ENCODE measurements around the gene GLB1L2. TPM values are rescaled to one million over a fixed set of nuclear protein-coding genes. Genes with fewer than 3 reads are reported as not detected.

The GLB1L2 gene
- total RNA-seq, 1 experiment from 2014 or later, result 13.4 TPM

DNA sequence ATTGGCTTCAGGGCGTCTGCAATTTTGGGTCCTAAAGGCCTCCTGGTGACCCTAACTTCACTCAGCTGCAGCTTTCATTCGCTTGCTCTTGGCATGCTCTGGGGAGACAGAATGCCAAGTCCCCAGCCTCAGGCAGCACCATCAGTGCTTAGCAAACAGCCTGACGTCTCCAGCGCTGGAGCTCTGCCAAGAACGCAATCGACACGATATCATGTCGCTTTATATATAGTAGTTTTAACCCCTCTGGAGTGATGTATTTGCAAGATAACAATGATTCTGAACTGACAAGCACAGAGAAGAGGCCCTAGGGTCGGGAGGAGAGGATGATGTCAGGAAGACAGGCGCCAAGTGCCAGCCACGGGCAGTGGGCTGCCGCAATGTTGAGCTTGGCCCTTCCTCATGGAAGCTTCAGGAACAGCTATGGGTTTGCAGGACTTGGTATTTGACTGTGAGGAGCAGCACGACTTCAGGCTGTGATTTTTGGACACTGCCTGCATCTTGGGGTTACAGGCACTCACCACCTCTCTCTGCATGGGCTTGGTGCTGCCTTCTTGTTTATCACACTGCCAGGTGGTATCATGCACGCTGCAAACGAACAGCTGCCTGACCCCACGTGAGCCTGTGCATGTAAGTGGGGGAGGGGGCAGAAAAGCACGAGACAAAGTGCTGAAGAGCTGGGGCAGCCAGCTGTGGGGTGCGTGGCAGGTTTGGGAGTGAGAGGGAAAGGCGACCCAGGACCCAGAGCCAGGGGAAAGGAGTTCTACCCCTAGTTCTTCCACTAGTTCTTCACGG is 54.2 kb downstream of the GLB1L2 start:
- DNase-seq (ENCODE audit: low read depth), result no peak

DNA sequence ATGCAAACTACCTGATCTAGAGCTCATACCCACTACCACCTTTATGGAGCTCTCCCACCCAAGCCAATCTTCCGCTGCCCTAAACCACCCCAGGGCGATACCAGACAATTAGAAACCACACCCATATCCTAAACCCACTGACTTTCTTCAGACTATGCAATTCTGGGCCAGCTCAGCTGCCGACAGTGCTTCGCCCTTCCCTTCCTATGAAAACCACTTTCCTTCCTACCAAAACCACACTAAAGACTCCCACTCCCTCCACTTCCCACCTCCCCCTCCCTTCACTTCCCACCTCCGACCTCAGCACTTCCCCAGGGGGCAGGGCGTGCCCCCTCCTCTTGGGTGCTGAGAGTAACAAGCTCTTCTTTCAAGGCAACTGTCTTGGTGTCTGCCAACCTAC is 55.2 kb downstream of the GLB1L2 start:
- no peak for DNase-seq (ENCODE audit: low read depth)

DNA sequence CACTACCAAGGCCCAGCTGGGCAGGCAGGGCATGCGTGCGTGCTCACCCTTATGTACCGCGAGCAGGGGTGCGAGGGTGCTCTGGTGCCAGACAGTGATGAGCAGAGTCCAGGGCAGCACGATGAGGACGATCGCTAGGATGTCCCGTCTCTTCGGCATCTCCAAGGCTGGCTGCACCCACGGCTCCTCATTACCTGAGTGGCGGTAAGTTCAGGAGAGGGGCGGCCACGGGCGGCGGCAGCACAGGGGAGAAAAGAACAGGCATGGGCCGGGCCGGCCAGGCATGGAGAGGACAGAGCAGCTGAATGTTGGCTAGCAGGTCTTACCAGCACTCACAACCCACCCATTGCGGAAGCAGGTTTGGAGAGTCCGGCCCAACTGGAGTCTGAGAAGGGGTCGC is 55.7 kb downstream of the GLB1L2 start:
- DNase-seq (ENCODE audit: low read depth), result no peak

DNA sequence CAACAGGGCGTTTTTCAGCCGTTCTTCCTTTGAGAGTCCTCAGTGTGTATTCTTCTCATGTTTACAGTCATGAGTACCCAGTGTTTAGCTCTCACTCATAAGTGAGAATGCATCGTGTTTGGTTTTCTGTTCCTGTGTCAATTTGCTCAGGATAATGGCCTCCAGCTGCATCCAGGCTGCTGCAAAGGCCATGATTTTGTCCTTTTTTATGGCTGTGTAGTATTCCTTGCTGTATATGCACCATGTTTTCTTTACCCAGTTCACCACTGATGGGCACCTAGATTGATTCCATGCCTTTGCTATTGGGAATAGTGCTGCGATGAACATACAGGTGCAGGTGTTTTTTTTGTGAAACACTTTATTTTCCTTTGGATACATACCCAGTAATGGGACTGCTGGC is 56.8 kb downstream of the GLB1L2 start:
- DNase-seq (ENCODE audit: low read depth), result no peak

DNA sequence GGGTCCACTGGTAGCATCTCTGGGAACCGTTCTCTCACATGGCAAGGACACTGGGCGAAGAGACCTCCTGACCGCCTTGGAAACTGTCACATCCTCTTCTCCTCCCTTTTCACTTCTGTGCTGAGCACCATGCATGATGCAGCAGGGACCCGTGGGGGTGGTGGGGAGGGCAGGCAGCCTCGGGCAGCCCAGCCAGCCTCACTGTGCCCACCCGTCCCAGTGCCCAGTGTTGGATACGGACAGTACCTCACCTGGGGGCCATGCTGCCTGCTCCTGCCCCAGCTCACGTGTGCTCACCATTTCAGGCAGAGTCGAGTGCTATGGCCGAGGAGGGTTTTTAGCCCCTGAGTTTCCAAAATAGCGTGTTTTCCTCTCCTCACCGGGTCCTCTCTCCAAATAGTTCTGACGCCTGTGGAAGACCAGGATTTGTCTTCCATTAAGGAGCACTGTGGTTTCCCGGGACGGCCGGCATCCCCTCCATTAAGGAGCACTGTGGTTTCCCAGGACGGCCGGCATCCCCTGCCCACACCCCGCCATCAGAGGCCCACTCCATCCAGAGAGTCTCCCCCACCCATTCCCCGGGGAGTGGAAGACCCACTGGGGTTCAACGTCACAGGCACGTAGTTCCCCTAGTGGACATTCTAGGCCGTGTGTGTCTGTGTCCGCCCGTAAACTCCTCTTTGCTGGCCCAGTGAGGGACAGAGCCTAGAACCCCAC is 57.8 kb downstream of the GLB1L2 start:
- DNase-seq (ENCODE audit: low read depth), result no peak

DNA sequence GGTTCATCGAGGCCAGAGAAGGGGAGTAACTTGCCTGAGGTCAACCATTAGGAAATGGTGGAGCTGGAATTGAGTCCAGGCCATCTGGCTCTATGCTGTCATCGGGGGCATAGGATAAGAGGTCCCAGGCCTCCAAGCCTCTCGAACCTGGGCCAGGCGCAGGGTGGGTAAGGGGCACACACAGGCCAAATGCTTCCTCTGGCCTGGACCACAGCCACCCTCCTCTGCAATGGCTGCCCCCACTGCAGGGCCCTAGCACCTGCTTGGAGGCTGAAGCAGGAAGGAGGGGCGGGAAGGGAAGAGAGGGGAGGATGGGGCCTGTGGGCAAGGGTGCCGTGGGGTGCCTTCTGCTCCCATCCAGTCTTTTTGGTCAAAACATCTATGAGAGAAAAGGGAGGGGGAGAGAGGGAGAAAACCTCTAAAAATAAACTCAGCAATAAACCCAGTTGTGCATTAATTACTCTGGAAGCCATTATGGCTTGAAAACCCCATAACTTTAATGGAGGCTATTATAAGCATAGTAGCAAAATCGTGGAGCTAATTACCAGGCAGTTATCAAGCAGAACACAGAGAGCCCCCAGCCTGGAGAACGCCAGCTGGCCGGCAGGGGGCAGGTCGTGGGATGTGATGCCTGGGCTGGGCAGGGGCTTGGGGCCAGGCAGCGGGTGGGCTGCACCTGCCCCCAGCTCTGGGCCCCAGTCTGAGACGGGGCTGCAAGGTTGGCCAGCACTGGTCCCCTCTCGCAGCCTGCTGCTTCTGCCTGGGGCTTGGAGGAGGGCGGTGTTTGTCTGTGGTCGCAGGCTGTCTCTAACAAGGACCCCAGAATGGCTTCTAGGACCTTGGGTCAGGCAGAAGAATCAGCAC is 59.1 kb downstream of the GLB1L2 start:
- DNase-seq (ENCODE audit: low read depth), result no peak

DNA sequence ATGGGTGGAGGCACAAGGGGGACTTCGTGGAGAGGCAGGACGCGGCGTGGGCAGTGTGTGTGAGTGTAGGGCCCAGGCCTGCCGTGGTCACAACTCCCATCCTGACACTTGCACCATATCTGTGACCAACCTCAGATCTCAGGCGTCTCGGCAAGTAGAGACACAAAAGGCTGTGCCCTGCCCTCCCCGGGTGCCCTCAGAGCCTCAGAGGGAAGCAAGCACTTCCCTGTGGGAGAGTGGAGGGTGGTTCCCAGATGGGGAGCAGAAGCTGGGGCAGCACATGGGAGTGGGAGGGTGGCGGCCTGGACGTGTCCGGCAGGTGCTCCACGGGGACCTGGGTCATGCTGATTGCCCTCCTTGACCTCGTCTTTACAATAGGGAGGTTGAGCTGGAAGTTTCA is 59.9 kb downstream of the GLB1L2 start:
- no peak for DNase-seq (ENCODE audit: low read depth)

DNA sequence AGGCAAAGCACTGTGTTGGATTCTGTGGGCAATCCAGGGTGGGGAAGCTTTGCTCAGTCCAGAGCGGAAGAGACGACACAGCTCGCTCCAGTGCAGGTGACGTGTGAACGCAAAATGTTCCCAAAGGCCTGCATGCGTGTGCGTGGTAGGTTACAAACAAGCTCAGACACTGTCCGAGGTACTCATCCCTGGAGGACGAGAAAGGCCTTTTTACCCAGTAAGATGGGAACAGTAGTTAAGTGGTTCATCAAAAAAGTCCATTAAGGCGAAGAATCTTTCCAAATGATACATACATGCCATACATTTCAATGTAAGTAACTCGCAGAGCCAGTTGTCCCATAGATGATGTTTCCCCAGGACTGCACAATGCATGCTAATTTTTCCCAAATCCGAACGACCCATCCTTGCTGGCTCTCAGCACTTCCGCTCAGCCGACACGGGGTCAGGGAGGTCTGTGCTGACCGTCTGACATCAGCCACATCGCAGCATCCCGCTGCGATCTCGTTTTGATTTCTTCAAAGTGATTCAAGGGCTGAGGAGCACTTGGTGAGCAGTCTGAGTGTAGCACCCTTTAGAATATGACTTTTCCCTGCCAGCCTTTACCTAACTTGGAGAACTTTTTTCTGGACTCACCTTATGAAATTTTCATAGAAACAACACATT is 61.3 kb downstream of the GLB1L2 start:
- no peak for DNase-seq (ENCODE audit: low read depth)

DNA sequence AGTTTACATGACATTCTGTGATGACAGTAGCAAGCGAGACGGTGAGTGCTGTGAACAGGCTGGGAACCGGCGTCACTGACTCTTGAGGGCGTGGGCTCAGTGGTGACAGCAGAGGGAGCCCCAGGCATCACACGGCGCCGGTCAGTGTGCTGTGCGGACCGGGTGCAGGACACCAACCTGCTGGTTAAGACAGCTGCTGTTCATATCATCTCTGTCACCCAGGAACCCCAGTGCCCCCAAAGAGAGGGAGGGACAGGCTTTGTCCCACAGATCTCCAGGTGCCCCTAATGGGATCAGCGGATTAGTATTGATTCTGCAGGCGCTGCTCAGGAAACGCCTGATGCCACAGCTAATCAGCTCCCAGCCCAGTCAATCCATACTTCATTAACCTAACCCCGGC is 61.9 kb downstream of the GLB1L2 start:
- DNase-seq (ENCODE audit: low read depth), result no peak

DNA sequence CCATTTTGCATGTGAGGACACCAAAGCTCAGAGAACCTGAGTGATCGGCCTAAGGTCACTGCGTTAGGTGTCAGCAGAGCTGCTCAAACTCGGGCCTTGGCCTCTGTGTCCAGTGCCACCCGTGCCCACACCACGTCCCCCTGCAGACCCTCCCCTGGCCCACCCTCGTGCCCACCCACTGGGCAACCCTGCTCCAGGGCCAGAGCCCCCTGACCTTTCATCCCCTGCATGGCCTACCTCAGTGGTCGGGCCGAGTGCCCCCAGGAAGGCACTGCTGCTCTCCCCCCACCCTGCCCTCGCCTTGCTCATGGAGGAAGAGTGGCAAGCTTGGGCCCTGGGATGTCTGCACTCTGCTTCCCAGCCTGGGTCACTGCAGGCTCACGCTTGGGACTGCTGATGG is 62.5 kb downstream of the GLB1L2 start:
- no peak for DNase-seq (ENCODE audit: low read depth)

DNA sequence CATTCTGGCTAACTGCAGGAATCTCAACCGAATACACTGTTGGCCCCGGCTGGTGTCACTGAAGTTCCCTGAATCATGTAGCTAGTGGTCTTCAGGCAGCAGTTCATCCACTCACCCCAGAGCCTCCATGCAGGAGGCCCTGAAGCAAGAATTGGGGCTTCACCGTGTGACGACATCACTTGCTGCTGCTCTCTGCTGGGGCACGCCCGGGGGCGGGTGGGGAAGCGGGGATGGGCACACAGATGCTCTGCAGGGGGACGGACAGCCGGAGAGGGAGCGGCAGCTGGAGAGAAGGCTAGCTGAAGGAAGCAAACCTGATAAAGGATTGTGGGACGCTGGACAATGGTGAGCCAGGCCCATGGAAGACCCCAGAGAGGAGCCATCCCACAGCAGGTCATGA is 63.2 kb downstream of the GLB1L2 start:
- DNase-seq (ENCODE audit: low read depth), result no peak

DNA sequence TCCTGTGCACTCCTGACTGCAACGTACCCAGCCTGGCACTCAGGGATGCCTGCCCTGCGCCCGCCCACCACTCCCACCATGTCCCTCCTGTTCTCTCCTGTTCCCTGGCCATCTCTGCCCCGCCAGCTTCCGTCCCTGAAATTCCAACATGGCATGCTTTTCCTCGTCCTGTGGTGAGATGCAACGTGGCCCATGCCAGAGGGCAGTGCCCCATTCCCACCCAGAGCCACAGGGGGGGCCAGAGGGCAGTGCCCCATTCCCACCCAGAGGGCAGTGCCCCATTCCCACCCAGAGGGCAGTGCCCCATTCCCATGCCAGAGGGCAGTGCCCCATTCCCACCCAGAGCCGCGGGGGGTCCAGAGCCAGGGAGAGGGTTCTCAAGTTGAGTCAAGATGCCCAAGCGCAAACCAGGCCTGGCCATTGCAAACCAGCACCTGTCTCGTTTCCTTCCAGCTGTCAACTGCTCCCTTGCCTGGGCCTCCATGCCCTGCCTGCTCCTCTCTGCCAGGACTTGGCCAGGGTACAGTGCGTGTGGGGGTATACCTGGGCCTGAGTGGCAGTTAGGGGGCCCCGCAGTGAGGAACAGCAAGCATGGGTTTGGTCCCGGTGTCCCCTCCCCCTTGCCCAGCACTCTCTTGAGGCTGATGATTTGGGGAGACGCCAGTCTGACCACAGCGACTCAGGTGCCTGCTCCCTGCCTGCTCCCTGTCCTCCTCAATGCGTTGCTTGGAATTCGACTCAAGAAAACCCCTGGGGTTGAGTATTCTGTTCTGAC is 65.7 kb downstream of the GLB1L2 start:
- DNase-seq (ENCODE audit: low read depth), result no peak

DNA sequence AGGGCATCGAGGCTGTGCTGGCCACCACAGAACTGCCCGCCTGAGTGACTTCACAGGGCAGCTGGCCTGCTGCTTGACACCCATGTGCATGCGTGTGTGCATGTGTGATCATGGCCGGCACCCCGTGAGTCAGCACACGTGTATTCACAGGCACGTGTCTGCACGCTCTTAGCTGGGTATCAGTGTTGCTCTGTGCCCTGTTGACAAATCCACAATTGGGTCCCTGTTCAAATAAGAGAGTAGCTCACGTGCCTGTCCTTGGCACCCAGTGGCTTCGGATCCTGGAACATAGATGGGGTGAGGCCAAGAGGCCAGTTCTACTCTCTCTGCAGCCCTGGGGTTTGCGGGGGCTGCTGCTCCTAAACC is 66.3 kb downstream of the GLB1L2 start:
- DNase-seq (ENCODE audit: low read depth), result peak; percentile 43

DNA sequence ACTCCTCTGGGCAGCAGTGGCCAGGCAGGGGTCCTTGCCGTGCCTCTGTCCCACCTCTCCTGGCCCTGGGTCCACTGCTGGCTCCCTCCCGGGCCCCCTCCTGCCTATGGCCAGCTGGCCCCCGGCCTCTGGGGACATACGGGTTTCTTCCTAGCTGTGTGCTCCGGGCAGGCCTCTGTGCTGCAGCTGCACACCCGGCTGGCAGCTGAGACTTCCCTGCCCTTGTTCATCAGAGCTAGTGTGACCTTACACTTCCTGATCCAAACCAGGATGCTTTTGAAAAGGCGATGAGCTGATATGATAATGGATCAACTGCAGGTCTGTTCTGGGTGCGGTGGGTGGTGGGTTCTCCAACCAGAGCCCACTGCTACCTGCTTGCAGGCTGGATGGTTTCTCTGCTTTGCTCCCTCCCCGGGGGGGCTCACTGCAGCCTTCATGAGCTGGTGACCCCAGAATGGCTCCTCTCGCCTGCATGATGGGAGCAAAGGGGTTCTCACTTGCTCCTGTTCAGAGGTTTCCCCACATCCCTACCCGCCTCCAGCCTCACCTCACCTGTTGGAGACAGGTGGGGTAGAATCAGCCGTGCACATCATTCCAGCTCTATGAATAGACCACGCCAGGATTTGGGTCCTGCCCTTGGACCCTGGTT is 67.0 kb downstream of the GLB1L2 start:
- DNase-seq (ENCODE audit: low read depth), result no peak

DNA sequence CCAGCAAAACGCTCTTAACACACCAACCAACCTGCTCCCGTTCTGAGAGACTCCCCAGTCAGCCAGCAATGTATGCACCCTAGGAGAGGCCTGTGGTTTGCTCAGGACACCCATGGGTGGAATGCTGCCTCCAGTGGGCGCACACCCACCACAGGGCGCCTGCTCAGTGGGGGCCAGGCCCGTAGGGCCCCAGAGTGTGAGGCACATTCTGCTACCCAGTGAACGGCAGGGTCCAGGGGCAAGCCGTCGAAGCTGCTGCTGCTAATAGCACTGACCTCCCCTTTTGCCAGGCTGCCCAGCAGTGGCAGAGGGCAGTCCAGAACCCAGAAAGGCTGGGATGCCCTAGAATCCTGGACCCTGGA is 67.5 kb downstream of the GLB1L2 start:
- DNase-seq (ENCODE audit: low read depth), result no peak

DNA sequence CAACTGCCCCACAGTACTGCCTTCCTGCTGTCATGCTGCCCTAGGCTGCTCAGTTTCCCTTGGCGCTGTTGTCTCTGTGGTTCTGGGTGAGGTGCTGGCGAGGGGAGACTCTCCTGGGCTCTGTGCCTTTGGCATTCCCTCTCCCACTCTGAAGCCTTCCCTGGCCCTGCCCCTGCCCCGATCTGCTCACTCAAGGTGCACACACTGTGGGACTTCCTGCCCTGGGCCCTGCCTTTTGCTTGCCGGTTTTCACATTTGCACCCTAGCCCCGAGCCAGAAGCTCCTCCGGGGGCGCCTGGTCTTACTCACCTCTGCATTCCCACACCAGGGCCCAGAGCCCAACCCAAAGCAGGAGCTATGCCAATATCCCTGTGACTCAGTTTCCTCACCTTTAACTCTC is 68.2 kb downstream of the GLB1L2 start:
- DNase-seq (ENCODE audit: low read depth), result no peak

DNA sequence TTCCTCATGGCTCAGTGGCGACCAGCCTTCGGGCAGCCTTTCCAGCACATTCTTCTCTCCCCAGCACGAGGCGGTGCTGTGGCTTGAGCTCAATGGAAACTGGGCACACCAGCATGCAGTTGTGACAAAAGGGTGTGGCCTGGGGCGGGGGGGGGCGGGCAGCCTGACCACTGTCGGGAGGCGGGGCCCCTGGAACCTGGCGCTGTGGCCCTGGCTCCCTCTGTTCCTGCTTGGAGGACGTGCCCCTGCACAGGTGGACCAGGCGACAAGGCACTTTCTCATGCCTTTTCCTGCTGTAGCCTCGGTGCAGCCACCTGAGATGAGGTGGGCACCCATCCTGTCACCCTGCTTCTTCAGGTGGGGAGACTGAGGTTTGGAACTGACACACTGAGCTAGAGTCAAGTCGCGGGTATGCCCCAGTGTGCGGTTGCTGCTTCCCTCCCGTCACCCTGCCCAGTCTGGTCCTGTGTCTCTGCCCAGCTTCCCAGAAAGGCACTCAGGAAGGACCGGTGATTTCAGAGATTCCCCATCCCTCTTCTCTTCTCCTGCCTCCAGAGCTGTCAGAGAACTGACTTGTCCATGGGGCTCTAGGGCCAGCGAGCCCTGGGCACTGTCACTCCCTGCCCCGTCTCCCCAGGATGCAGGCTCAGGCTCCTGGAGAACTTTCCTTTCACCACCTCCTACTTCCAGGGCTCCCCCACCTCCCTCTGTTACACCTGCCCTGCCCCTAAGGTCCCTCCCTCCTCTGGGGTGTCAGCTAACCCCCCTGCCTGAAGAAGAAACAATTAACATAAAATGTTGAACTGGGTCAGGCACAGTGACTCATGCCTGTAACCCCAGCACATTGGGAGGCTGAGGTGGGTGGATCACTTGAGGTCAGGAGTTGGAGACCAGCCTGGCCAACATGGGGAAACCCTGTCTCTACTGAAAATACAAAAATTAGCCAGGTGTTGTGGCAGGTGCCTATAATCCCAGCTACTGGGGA is 70.3 kb downstream of the GLB1L2 start:
- no peak for DNase-seq (ENCODE audit: low read depth)

DNA sequence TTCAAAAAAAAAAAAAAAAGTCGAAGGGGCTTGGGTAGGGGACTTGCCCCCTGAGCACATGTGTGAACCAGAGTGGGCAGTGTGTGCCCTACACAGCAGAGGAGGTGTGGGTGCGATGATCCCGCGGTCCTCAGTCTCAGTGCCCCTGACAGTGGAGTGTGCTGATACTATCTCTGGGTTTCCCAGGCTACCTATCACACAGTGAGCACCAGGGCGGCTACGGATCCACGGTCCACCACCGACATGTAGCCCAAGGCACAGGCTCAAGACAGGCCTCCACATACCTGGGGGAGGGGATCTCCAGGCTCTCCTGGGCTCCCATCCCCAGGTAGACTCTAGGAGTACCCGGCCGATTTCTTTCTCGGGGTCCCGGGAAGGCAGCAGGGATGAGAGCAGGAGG is 71.1 kb downstream of the GLB1L2 start:
- DNase-seq (ENCODE audit: low read depth), result no peak

DNA sequence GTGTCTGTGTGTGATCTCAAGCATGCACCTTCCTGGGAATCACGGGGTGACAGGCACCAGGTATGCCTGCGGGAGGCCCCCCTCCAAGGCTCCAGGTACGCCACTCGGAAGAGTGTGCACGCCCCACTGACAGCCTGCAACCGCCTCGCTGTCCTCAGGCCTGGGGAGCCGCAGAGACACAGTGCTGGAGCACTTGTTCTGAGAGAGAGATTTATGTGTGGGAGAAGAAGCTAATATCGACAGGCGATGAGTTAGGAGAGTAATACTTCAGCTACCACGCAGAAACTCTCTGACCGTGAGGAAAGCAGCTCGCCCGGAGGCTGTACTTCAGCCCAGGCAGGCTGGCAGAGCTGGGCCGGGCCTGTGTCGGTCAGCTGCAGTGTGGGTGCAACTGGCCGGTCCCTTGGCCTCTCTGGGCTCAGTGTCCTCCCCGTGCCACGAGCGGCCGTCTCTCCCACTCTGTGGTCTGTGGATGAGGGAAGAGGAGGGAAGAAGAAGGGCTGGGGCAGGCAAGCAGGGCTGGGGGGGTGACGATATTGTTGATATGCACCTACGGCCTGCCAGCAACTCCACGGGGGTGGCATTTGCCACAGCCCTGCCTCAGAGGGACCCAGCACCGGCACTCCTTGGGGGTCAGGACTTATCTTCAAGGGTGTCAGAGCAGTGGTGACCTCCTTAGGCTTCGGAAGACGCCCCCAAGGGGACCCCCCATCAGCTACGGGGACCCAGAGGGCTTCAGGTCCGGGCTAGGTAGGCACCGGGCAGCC is 73.0 kb downstream of the GLB1L2 start:
- no peak for DNase-seq (ENCODE audit: low read depth)
